K562 treated with DMSO at 1 percent for 48 hours (cell line): ENCODE measurements around the gene ZNF579. TPM values are rescaled to one million over a fixed set of nuclear protein-coding genes. Genes with fewer than 3 reads are reported as not detected.

Source experiments
- total RNA-seq: library from RNA; unstranded; fragments of 300-600 nt; gene quantifications from 2 replicates; pipeline ENCODE4 v1.2.3, GENCODE V29; 2022; ENCODE audit warnings: low replicate concordance; ENCODE audit errors: extremely low read depth

The ZNF579 gene, protein sequence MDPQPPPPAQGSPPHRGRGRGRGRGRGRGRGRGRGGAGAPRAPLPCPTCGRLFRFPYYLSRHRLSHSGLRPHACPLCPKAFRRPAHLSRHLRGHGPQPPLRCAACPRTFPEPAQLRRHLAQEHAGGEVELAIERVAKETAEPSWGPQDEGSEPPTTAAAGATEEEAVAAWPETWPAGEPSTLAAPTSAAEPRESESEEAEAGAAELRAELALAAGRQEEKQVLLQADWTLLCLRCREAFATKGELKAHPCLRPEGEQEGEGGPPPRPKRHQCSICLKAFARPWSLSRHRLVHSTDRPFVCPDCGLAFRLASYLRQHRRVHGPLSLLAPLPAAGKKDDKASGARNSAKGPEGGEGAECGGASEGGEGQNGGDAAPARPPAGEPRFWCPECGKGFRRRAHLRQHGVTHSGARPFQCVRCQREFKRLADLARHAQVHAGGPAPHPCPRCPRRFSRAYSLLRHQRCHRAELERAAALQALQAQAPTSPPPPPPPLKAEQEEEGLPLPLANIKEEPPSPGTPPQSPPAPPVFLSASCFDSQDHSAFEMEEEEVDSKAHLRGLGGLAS
- total RNA-seq, result not detected in 2 replicates

DNA sequence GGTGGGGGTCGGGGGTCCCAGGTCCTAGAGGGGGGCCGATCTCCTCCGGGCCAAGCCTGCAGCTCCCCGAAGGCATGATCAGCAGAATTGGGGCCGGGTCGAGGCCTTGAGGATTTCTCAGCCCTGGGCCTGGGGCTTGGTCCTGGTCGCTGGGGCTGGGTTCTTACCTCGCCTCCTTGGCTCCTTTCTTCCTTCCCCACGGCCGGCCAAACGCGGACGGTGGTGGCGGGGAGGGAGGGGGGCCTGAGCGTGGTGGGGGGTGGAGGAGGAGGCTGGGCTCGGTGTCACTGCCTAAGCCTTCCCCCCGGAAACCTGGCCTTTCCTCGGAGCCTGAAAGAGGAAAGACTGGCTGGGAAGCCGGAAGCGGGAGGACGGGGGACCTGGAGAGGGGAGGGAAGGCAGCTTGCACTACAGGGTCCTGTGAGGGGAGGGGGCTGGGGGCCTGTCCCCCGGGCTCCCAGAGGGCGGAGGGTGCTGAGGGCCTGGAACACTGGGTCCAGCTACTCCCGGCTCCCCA, at the start of gene ZNF579:
ZNF579 (minus strand) TSS at position 221 of the 517 bp plus-strand sequence. CDS start 1,209 bp downstream, outside the sequence.

DNA sequence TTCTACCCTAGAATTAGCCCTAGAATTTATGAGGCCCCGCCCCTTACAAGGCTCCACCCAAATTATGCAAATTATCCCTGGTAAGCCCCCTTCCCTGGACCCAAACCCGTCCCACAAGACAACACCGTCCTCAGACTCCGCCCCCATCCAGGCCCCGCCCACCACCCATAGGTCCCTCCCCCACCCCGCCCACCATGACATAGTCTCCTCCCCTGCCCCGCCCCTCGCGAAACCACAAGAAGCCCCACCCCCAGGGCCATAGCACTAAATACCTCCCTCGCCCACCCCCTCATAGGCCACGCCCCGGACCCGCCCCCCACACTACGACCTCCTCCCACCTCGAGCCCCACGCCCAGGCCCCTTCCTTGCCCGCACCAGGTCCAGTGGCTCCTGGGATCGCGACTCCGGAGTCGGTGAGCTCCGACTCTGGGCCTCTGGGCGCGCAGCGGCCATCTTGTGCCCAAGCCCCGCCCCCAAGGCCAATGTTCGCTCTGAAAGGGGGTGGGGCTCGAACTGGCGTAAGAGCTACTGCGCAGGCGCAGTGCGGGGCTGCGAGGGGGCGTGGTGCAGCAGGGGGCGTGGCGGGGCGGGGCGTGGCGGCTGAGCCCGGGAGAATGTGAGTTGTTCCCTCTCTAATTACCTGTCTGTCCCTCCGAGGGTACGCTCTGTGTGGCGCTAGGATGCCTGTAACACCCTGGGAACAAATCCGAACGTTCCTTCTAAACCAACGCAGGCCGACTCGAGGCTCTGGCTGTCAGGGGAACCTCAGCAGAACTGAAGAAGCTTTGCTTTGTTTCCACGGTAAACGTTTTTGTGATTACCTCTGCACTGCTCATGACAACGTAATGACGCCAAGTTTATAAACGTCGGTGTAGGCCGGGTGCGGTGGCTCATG, 43.7 kb upstream of the ZNF579 start, which contains the start of gene ZNF784:
ZNF784 (minus strand) TSS at position 458 of the 895 bp plus-strand sequence; CDS start at position 453, 5 bp downstream.

DNA sequence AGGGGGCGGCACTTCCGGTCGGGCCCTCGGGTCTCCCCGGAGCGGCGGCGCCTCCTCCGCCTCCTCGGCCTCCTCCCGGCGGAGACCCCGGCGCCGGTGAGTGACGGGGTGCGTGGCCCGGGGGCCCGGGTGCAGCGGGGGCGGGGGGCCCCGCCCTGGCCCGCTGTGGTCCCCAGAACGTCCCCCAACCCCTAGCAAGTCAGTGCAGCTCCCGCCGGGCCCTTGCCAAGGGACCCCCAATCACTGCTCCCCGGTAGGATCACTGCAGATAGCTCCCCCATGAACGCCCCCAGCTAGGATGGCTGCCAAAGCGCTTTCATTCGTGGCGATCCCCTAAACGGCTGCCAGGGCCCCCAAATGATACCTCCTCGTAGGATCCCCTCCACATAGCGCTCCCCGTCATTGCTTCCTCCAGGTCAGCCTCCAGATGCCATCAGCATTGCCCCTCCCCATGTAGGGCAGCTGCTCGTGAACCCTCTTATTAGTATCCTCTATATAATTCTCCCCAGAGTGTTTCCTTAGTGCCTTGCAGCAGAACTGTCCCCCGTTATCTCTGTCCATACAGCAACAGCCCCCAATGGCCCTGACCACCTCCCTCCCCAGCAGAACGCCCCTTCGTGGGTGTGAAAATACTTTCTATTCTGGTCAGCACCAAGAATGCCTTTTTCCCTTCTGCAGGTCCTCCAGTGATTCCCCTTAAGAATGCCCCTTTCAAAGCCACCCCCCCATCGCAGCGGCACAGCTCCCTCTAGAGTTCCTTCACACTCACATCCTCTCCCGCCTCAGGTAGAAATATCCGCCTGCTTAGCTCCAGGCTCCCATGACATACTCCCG, 25.2 kb upstream of the ZNF579 start, which contains the start of gene ZNF865:
ZNF865 (plus strand) TSS at position 11 of the 834 bp plus-strand sequence. CDS start 7,972 bp downstream, outside the sequence.

DNA sequence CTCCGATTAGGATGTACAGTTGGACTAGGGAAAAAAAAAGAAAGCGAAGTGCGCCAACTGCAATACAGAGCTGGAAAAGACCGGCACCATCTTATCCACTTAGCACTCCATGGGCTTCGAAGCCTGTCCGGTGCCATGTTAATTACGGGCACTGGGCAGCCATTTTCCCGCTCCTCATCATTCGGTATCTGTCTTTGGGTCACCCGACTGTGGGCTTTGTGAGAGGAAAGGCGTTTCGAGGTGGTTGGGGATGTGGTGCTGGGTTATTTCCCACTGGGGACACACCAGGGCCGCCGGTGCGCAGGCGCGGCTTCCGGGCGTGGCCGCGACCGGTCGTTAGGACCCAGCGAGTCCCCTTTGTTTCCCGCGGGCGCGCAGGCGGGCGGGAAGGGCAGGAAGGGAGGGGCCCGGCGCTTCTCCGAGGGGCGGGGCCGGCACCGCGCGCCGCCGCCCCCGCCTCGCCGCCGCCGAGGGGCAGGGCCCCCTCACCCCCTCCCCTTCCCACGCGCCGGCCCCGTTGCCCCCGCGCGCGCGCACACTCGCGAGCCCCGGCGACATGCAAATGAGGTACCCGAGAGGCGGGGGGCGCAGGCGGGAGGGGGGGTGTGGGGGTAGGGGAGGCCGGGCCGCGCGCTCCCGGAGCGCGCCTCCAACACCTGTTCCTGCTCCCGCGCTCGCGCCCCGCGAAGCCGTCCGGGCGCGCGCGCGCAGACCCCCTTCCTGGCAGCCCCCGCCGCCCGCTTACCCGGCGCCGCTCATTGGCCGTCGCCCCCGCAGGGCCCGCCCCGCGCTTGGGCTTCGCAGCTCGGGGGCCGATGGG, 19.4 kb upstream of the ZNF579 start, which contains the start of gene ZNF524:
ZNF524 (plus strand) TSS at position 447 of the 820 bp plus-strand sequence. CDS start 1,825 bp downstream, outside the sequence.

DNA sequence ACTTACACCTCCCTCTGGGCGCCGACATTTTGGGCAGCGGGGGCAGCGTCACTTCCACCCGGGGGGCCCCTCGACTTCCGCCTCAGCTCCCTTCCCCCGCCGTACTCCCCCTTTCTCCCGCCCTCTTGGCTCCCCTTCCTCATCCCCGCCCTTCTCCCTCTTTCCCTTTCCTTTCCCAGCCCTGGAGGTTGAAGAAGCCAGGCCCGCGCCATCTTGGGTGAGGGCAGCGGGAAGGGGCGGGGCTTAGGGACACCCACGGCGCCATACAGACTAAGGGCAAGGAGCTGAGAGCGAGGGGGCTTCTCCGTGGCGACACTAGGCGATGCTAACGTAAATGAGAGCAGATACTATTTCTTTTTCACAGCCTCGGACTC, 18.8 kb upstream of the ZNF579 start, which contains the start of gene FIZ1:
FIZ1 (minus strand) TSS at position 50 of the 374 bp plus-strand sequence. CDS start 1,652 bp downstream, outside the sequence.

DNA sequence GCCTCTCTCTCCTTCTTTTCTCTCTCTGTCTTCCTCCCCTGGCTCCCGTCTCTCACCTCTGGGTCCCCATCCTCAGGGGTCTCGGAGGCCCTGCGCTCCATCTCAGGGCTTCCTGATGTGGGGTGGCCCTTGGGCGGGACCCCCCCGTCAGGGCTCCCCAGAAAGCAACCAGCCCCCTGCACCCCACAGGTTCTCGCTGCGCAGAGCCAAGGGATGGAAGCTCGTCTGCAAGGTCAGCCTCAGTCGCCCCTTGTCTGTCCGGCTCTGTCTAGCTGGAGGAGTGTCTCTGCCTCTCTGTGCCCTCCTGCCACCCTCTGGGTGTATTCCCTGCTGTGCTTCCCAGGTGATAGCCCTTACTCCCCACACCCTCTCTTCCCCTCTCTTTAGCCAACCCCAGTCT, 35.2 kb downstream of the ZNF579 start, which contains the start of gene SBK3:
SBK3 (minus strand) TSS at position 101 of the 400 bp plus-strand sequence; CDS start at position 101, 0 bp downstream.

DNA sequence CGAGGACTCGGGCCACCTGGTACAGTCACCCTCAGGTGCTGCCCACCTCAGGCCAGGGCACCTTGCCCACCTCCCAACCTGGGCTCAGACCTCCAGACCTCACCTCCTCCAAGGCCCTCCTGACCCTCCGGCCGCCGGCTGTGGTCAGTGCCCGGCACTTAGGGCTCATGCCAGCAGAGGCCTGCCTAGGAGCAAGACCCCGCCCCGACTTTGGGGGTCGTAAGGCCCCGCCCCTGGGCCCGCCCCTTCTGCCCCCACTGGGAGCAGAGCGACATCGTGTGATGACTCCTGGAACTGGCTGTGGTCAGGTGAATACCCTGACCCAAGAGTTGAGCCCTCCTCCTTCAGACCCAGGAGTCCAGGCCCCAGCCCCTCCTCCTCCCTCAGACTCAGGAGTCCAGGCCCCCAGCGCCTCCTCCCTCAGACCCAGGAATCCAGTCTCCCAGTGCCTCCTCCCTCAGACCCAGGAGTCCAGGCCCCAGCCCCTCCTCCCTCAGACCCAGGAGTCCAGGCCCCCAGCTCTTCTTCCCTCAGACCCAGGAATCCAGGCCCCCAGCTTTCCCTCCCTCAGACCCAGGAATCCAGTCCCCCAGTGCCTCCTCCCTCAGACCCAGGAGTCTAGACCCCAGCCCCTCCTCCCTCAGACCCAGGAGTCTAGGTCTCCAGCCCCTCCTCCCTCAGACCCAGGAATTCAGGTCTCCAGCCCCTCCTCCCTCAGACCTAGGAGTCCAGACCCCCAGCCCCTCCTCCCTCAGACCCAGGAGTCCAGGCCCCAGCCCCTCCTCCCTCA, 43.5 kb downstream of the ZNF579 start, which contains the start of gene SBK2:
SBK2 (minus strand) TSS at position 183 of the 790 bp plus-strand sequence. CDS start 839 bp downstream, outside the sequence.

Other genes starting within 250 kb of the ZNF579 start
- gene KMT5C, start 241.0 kb downstream of the ZNF579 start, total RNA-seq, result not detected in 2 replicates
- gene COX6B2, start 226.1 kb downstream of the ZNF579 start, total RNA-seq, result not detected in 2 replicates
- gene GARIN5B, start 217.6 kb downstream of the ZNF579 start, total RNA-seq, result not detected in 2 replicates
- gene IL11, start 210.4 kb downstream of the ZNF579 start, total RNA-seq, result not detected in 2 replicates
- not detected in 2 replicates for gene TMEM190, start 204.0 kb downstream of the ZNF579 start, total RNA-seq
- not detected in 2 replicates for gene TMEM238, start 196.6 kb downstream of the ZNF579 start, total RNA-seq
- gene RPL28, start 194.9 kb downstream of the ZNF579 start, total RNA-seq, result 4,209 and 5,908 TPM in 2 replicates
- gene UBE2S, start 173.1 kb downstream of the ZNF579 start, total RNA-seq, result 2,967 TPM in 1 of 2 replicates, not detected in the other
- not detected in 2 replicates for gene SHISA7, start 137.5 kb downstream of the ZNF579 start, total RNA-seq
- gene ISOC2, start 119.2 kb downstream of the ZNF579 start, total RNA-seq, result not detected in 2 replicates
- not detected in 2 replicates for gene C19orf85, start 116.1 kb downstream of the ZNF579 start, total RNA-seq
- not detected in 2 replicates for gene ZNF628, start 104.2 kb downstream of the ZNF579 start, total RNA-seq
- not detected in 2 replicates for gene NAT14, start 95.7 kb downstream of the ZNF579 start, total RNA-seq
- not detected in 2 replicates for gene SSC5D, start 92.4 kb downstream of the ZNF579 start, total RNA-seq
- not detected in 2 replicates for gene SBK2, start 43.7 kb downstream of the ZNF579 start, total RNA-seq
- not detected in 2 replicates for gene SBK3, start 35.3 kb downstream of the ZNF579 start, total RNA-seq
- not detected in 2 replicates for gene FIZ1, start 18.7 kb upstream of the ZNF579 start, total RNA-seq
- gene ZNF524, start 19.4 kb upstream of the ZNF579 start, total RNA-seq, result not detected in 2 replicates
- gene ZNF865, start 24.8 kb upstream of the ZNF579 start, total RNA-seq, result not detected in 2 replicates
- not detected in 2 replicates for gene ZNF784, start 43.7 kb upstream of the ZNF579 start, total RNA-seq
- not detected in 2 replicates for gene ZNF580, start 60.2 kb upstream of the ZNF579 start, total RNA-seq
- not detected in 2 replicates for gene ZNF581, start 62.8 kb upstream of the ZNF579 start, total RNA-seq
- gene CCDC106, start 67.4 kb upstream of the ZNF579 start, total RNA-seq, result not detected in 2 replicates
- not detected in 2 replicates for gene U2AF2, start 74.2 kb upstream of the ZNF579 start, total RNA-seq
- gene EPN1, start 94.4 kb upstream of the ZNF579 start, total RNA-seq, result not detected in 2 replicates
- gene NLRP9, start 157.6 kb upstream of the ZNF579 start, total RNA-seq, result not detected in 2 replicates
- not detected in 2 replicates for gene RFPL4A, start 178.2 kb upstream of the ZNF579 start, total RNA-seq
- not detected in 2 replicates for gene RFPL4AL1, start 188.3 kb upstream of the ZNF579 start, total RNA-seq